ENCODE results near the gene PMEL.
A peak's percentile ranks its signal among the peaks of the same experiment; 100 is the strongest.
"Not testable (repeated sequence)": the region's sequence is repeated elsewhere in the genome, so short reads cannot be mapped to it uniquely, and the experiment has no call there.

PMEL gene

DNA sequence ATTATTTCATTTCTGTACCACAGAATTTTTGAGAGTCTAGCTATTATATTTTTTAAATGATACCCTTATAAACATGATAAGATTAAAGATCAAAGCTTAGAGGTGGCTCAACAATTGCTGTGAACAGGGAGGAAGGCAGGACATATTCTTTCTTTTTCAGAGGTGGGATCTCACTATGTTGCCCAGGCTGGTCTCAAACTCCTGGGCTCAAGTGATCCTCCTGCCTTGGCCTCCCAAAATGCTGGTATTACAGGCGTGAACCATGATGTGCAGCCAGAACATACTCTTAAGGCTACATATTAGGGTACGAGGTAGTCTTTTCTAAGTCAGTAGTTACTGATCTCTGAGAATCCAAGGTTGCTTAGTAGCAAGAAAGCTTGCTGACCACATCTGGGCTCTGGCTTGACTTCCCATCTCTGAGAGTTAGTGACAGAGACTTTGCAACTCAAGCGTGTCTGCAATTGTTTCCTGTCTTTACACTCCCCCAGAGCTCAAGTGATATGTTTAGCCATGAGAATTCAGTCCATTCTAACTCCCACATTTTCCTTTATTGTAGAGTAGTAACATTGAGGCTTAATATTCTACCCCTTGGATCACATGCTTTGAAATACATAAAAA, 16.6 kb upstream of the PMEL start:
- peak; percentile 93 for DNase-seq

DNA sequence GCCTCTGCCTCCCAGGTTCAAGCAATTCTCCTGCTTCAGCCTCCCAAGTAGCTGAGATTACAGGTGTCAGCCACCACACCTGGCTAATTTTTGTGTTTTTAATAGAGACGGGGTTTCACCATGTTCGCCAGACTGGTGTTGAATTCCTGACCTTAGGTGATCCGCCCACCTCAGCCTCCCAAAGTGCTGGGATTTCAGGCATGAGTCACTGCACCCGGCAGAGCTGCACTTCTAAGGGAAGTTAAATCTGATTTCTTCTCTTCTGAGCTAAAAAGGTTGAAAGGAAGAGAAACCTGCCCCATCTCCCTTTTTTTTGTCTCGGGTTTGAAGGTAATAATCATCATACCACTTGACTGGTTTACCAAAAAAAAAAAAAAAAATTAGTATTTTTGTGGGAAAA, 16.0 kb upstream of the PMEL start:
- DNase-seq, result not testable (repeated sequence)

DNA sequence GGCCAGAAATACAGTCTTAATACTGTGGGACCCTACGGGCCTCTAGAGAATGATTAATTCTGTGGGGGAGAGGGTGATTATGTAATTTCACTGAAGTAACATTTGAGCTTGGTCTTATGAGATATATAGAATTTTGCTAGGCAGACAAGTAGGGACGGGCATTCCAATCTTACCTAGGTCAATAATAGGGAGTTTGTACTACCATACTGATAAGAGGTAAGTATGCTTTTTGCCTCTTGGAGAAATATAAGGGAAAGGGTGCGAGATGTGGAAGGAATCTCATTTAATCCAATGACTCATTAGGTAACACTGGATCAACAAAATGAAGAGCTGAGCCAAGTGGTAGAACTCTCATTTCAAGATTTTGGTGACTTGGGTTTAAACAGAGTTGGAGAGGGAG, 13.2 kb upstream of the PMEL start:
- no peak for DNase-seq

DNA sequence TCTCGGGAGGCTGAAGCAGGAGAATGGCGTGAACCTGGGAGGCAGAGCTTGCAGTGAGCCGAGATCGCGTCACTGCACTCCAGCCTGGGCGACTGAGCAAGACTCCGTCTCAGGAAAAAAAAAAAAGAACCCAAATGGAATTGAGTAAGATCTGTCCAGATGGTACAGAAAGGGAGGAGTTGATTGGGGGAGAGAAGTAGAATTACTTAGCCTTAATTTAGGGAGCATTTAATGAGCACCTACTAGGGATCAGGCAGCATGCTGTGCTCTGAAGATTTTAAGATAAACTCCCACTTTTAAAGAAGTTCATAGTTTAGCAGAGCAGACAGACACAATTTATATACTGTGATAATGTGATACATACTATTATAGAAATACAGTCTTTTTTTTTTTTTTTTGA, 12.6 kb upstream of the PMEL start:
- no peak for DNase-seq

DNA sequence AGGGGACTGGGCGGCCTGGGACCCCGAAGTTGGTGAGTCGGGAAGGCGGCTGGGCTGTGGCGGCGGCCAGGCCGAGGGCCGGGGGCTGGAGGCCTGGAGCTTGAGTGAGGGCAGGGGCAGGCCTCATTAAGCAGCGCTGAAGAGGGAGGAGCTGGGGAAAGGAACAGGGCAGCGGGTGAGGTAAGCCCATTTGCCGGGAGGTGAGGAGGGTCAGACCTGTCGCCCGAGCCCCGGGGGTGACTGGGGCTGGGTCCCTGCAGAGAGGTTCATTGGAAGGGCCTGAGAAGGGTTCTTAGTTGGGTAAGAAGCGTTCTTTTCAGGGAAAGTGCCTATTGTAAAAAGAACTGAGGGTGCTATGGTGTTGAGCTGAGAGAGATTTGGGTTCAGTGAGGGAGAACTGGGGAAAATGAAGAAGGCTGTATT, 8.5 kb upstream of the PMEL start:
- peak; percentile 29 to 46 for DNase-seq

DNA sequence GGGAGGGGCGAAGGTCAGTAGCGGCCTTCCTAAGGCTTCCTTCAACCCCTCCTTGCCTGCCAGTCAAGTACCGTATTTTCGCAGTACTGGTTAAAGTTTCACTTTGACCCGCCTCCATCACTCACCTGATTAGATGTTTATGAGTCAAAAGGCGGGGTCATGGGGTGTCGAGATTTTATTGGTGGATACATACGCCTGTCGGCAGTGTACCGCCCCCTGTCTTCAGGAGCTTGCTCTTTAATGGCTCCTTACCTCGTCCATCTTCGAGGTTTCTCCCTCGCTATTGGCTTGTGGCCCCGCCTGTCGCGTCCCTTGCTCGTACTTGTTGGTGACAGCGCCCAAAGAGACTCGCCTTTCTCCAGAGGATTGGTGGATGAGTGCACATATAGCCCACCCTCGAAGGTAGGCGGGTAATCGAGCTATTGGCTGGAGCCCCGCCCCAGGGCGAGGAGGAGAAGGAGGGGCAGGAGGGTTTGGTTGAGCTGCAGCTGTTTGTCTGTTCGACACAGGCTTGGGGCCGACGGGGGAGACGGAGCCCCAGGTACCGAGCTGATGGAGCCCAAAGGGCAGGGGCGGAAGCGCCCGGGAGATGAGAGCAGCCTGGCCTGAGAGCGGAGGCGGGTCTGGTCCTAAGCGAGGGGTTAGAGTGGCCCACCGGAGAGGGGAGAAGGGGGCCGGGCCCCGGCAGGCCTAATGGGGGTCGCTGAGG, 7.9 kb upstream of the PMEL start, which contains the start of gene RAB5B:
RAB5B (plus strand) TSS at position 480 of the 709 bp plus-strand sequence. CDS start 12,883 bp downstream, outside the sequence.
- peak; percentile 100 for DNase-seq

DNA sequence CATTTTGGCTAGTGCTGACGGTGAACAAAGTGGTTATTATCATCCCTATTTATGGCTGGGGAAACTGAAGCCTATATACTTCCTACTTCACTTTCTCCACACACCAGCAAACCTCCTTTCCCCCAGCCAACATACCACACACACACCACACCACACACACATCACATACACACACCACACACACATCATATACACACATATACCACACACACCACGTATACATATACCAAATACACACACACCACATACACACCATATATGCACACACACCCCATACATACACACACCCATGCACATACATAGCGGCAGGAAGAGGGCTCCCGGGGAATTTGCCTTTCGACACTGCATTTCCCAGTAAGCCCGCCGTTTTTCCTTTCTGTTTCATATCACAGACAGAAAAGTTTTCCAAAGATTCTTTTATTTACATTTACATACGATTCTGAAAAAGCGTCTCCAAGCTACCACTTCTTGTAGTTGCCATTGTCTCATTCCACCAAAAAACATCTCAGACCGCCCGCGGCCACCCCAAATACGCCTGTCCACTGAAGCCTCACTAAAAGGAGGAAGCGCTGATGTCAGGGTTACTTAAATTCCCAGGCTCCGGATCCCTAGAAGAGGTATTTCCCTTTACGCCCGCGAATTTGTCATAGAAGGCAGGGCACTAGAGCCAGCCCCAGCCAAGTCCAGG, 7.2 kb upstream of the PMEL start:
- peak; percentile 57 to 58 for DNase-seq

DNA sequence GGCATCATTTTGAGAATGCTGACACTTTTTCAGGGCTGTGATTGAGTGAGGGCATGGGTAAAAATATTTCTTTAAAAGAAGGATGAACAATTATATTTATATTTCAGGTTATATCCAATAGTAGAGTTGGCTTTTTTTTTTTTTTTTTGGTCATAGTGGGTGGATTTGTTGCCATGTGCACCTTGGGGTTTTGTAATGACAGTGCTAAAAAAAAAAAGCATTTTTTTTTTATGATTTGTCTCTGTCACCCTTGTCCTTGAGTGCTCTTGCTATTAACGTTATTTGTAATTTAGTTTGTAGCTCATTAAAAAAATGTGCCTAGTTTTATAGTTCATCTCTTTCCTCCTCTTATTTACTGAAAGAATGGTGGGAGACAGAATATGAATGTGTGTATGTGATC, 6.6 kb upstream of the PMEL start:
- DNase-seq, result no peak

DNA sequence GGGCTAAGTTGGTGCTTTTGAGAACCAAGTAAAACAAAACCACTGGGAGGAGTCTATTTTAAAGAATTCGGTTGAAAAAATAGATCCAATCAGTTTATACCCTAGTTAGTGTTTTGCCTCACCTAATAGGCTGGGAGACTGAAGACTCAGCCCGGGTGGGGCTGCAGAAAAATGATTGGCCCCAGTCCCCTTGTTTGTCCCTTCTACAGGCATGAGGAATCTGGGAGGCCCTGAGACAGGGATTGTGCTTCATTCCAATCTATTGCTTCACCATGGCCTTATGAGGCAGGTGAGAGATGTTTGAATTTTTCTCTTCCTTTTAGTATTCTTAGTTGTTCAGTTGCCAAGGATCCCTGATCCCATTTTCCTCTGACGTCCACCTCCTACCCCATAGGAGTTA, 6.2 kb upstream of the PMEL start:
- no peak for DNase-seq

DNA sequence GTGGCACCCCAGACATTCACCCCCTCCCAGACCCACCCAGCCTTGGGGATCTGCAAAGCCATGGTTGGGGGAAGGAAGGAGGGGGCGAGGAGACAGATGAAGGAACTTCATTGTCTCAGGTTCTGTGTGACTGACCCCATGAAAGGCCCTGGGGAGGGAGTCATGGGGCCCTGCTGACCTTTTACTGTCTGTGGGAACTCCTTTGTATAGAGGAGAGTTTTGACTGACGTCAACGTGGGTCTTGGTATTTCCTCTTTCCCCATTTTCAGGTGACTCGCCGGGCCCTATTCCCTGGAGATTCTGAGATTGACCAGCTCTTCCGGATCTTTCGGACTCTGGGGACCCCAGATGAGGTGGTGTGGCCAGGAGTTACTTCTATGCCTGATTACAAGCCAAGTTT, 4.9 kb upstream of the PMEL start:
- DNase-seq, result no peak

DNA sequence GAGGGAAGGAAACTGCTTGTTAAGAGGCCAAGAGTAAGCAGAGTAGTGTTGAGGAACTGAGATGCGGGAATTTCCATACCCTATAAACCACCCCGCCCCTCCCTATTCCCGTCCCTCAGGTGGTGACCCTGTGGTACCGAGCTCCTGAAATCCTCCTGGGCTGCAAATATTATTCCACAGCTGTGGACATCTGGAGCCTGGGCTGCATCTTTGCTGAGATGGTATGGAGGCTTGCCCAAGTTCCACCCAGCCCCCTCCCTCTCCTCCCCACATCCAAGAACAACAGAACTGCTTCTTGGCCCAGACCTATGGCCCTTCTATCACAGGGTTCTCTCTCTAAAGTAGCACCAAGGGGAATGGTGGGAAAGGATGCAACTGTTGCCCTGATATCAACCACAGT, 3.5 kb upstream of the PMEL start:
- DNase-seq, result no peak

DNA sequence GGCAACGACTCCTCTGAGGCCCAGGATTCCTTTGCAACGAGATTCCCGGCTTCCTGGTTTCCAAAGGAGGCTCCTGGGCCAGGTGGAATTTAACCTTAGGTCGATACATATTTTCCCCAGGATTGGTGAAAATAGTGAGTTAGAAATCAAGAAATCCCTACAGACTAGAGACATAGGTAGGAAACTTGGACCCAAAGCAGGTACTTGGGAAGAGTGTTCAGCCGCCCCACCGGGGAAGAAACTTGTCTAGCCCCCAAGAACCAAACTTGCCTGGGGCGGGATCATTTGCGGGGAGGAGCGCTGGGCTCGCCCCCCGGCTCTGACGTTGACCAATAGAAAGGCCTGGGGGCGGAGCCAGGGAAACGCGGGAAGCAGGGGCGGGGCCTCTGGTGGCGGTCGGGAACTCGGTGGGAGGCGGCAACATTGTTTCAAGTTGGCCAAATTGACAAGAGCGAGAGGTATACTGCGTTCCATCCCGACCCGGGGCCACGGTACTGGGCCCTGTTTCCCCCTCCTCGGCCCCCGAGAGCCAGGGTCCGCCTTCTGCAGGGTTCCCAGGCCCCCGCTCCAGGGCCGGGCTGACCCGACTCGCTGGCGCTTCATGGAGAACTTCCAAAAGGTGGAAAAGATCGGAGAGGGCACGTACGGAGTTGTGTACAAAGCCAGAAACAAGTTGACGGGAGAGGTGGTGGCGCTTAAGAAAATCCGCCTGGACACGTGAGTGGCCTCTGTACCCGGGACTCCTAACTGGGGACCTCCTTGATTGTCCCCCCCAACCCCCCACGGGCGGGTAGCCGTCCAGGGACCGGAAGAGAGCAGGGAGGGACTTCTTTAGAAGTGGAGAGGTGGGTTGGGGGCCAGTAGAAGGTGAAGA, 803 bp upstream of the PMEL start, which contains the start of gene CDK2:
CDK2 (plus strand) TSS at position 423 of the 874 bp plus-strand sequence; CDS start at position 602, 179 bp downstream.
- DNase-seq, result peak; percentile 87 to 89

DNA sequence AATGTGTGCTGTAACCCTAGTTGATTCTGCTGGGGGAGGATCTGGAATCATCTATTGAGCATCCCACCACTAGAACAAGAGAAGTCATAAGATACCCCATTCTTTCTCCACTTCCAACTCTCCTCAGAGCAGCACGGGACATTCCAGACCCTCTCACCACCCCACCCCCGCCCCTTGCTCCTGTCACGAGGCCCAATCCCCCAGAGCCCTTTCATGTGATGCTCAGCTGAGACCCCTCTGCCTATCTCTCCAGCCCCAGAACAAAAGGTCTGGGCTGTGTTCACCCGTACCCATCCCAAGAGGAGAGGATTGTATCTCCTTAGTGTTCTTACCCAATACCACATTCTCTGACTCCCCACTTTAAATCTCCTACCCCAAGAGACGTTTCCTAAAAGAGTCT, 602 bp downstream of the PMEL start:
- no peak for DNase-seq

DNA sequence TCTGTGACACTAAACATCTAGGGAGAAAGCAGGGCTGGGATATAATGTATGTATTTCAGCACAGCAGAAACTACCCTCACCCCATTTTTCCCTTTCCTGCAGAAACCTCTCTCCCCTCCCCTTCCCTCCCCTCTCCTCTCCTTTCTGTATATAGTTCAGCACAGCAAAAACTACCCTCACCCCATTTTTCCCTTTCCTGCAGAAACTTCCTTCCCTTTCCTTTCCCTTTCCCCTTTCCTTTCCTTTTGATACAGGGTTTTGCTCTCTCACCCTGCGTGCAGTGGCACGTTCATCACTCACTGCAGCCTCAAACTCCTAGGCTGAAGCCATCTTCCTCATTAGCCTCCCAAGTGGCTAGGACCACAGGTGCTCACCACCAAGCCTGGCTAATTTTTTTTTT, 2.1 kb downstream of the PMEL start:
- no peak for DNase-seq

DNA sequence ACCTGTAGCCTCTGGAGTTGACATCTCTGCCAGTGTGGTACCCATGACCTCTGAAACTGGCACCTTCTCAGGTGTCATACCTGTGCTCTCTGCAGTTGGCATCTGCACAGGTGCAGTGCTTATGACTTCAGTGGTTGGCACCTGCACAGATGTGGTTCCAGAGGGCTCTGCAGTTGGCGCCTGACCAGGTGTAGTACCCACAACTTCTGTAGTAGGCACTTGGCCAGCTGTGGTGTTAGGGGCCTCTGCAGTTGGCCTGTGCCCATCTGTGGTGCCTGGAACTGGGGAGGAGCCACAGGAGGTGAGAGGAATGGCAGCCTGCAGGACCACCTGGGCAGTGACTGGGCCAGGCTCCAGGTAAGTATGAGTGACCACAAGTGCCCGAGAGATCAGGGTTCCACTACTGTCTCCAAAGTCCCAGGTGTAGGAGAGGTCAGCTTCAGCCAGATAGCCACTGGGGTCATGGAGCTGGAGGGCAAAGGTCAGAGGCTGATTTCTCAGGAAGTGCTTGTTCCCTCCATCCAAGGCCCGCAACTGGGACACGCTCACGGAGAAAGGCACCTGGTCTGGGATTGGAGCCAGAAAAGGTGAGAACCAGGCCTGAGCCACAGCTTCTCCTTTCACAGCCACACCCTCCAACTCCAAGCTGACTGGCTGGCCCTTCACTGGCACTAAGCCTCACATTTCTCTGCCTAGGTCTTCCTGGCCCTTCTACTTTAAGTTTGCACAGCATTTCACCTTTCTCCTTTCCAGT, 8.6 kb downstream of the PMEL start:
- DNase-seq, result no peak

DNA sequence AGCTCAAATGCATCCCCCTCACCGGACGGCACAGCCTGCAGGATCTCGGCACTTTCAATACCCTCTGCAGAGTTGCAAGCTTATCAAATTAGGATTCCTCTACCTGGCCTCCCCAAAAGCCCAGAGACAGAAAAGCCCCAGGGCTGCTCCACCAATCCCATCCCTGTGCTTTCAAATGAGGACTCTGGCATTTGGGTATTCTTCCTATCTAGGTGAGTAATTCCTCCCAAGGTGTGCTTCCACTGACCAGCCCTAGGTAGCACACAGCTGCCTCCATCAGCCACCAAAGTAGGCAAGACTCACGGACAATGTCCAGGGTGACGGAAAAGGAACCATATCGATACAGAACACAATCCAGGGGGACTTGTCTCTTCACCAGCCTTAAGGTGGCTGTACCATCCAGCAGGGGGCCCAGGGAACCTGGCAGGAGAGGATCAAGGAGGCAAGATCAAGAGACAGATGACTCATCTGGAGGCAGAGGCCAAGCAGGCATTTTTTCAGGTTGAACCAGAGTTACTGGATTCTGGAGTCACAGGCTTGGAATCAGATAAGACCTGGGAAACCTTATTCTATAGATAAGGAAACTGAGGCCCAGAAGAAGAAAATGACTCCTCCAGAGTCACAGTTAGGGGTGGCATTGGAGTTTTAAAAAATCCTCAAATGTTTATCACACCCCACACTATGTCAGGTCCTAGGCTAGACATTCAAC, 9.9 kb downstream of the PMEL start:
- DNase-seq, result peak; percentile 42 to 47

DNA sequence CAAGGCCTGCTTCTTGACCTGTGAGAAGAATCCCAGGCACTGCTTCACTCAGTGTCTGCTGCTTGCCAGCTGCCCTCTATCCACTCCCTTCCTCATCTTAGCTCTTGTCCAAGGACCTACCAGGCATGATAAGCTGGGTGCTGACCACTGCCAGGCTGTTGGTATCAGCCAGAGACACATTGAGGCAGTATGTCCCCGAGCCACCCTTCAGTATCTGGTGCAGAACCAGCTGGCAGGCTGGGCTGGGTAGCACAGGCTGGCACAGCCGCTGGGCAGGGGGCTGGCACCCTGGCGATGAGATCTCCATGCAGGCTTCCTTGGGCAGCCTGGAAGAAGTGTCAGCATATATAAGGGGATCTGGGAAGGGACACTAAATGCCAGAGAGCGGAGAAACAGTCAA, 10.5 kb downstream of the PMEL start:
- no peak for DNase-seq

DNA sequence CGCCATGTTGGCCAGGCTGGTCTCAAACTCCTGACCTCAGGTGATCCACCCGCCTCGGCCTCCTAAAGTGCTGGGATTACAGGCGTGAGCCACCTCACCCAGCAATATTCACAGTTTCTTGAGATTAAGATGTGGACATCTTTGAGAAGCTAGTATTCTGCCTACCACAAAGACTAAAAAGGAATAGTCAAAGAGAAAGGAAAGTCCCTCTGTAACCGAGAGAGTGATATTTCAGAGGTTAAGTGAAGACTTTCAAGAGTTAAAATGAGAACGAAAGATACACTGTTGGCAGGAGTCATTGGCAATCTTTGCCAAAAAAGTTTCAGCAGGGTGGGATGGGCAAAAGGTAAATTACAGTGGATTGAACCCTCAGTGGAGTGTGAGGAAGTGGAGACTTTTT, 19.3 kb downstream of the PMEL start:
- no peak for DNase-seq

DNA sequence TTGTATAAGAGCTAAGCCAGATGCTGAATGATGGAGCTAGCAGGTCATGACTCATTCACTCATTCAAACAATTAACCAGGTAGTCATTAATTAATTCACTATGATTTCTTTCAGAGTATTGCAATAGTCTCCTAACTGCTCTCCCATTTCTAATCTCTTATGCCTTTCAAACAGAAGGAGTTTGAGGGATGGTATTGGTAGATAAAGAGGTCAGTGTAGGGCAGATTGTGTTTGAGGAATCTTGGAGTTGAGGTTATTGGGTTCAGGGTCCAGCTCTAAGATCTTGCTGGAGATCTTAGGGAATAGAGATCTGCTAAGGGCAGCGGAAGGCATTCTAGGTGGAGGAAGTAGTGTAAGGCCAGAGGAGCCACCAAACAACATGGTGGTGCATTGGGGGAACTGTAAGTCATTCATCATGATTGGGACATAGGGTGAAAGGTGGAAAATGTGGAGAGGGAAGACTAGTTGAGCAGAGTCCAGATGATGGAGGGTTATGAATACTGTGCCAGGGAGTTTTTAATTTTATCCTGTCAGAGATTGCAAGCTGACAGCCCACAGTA, 23.2 kb downstream of the PMEL start:
- no peak for DNase-seq

DNA sequence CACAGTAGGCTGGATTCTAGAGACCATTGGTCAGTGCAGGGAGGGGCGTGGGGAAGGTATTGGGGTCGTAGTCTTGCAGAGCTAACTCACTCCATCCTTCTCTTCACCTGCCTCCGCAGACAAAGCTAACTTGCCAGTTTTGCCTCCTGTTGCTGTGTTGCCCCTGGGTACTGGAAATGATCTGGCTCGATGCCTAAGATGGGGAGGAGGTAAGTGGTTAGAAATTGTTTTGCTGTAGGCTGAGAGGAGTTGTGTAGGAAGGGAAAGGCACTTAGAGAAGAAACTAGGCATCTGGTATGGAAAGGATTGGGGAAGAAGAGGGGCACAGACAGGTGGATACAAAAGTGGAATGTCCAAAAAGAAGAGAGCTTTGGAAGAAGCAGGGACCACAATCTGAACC, 23.8 kb downstream of the PMEL start:
- DNase-seq, result no peak

DNA sequence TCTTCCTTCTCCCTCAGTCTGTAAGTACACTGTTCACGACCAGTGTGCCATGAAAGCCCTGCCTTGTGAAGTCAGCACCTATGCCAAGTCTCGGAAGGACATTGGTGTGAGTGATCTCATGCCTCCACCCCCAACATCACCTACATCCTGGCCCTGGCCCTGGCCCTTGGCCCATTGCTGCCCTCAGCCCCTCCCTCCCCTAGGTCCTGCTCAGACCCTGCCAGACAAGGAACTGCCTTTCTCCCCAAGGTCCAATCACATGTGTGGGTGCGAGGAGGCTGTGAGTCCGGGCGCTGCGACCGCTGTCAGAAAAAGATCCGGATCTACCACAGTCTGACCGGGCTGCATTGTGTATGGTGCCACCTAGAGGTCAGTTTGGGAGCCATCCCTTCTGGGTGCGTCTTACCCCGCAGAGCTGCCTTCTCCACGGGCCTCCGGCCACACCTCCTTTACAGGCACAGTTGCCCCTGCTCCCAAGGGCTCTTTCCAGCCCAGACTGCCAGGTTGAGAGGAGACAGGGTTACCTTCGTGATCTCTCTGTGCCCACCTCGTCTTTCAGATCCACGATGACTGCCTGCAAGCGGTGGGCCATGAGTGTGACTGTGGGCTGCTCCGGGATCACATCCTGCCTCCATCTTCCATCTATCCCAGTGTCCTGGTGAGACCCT, 25.6 kb downstream of the PMEL start:
- DNase-seq, result peak; percentile 79 to 88

Measured in Kasumi-1 (cell line).